Thyroid gland (tissue), 4 donors: ENCODE results near the gene STARD10. TPM values are rescaled to one million over a fixed set of nuclear protein-coding genes. Genes with fewer than 3 reads are reported as not detected.

Experiments
- DNase-seq, 2 donors: peaks; one replicate each; pipeline ENCODE4 v3.0.0-alpha.2; 2019
- H3K27ac ChIP-seq, 3 donors: fragments of 200-600 bp; sonication (generic); 1 replicate in 2 of 3; 2 replicates in 1 of 3; pipeline ENCODE4 v1.5.1; 2016 to 2019; ENCODE audit warnings: mild to moderate bottlenecking in 1 of 3, moderate library complexity in 1 of 3
- H3K27me3 ChIP-seq: fragments of 200-600 bp; sonication (generic); one replicate; pipeline ENCODE4 v1.5.1; 2019
- H3K36me3 ChIP-seq, 2 donors: fragments of 200-600 bp; sonication (generic); one replicate each; pipeline ENCODE4 v1.5.1; 2016 to 2019
- H3K4me1 ChIP-seq, 2 donors: fragments of 200-600 bp; sonication (generic); one replicate each; pipeline ENCODE4 v1.5.1; 2017 to 2019
- H3K4me3 ChIP-seq, 3 donors: fragments of 200-600 bp; sonication (generic); replicated peaks in 1 of 3; 1 replicate in 2 of 3; 2 replicates in 1 of 3; pipeline ENCODE4 v1.5.1; 2016; ENCODE audit warnings: mild to moderate bottlenecking in 1 of 3
- H3K9me3 ChIP-seq: fragments of 200-600 bp; sonication (generic); one replicate; pipeline ENCODE4 v1.5.1; 2017
- CTCF ChIP-seq, 6 experiments: fragments of 200-600 bp in 3 of 6; fragments of 450-650 bp in 3 of 6; sonication (generic) in 3 of 6; IDR thresholded peaks; one replicate each; pipeline ENCODE4 v1.5.1; 2016 to 2019; ENCODE audit warnings: antibody characterized with exemption in 6 of 6, mild to moderate bottlenecking in 2 of 6, inconsistent platforms in 1 of 6, moderate library complexity in 1 of 6
- POLR2A ChIP-seq, 2 donors: fragments of 450-650 bp; IDR thresholded peaks; one replicate each; pipeline ENCODE4 v1.6.1; 2017; ENCODE audit warnings: antibody characterized with exemption in 2 of 2, mild to moderate bottlenecking in 2 of 2, moderate library complexity in 1 of 2
- WGBS, 2 donors: methylation state at CpG; one replicate each; pipeline ENCODE4 v1.1.5; 2017; 5-methylcytosine and 5-hydroxymethylcytosine counted together
- intact Hi-C: fragments of 100-400 bp; cut with DNase I; formaldehyde crosslinking; loops from one replicate; pipeline ENCODE4 v1.15.1; 2023
- total RNA-seq, 4 donors: library from RNA; depleted of rRNA; stranded (reverse); fragments of >200 nt; gene quantifications; one replicate each; pipeline ENCODE4 v1.2.3, GENCODE V29; 2016

Gene STARD10
- total RNA-seq, 4 donors from 2014 or later: 67.7 to 113 (median 82.0) TPM

GRCh38 chr11:72789493-72790131 lies 4.2 kb downstream of the STARD10 start:
- WGBS, 2 donors: 79 to 82% methylated on average over 7 to 8 of the region's 10 CpGs
- Histone ChIP-seq H3K4me3 (no peak overlapping the region), H3K9me3 (no peaks in the 10 kb centered on the region), H3K27me3 (no peaks in the 10 kb centered on the region), H3K4me1 (peaks cover 9 to 19% of the 10 kb centered on the region in 2 donors), H3K36me3 (no peaks in the 10 kb centered on the region), H3K27ac (no peak overlapping the region)
- TF ChIP-seq CTCF (IDR thresholded peaks at IDR 0.05) (no peak), POLR2A (IDR thresholded peaks at IDR 0.05) (no peak)
- intact Hi-C loops: no loop called here
- no peak for DNase-seq

GRCh38 chr11:72788241-72788640 lies 5.6 kb downstream of the STARD10 start:
- 83 to 87% methylated on average over 7 of the region's 7 CpGs for WGBS, 2 donors
- no peak for DNase-seq
- TF ChIP-seq CTCF (IDR thresholded peaks at IDR 0.05): no peak
- no peaks in the 10 kb centered on the region for H3K36me3 ChIP-seq
- no peaks in the 10 kb centered on the region for H3K9me3 ChIP-seq
- no peaks in the 10 kb centered on the region for H3K27me3 ChIP-seq
- H3K27ac ChIP-seq: no peak overlapping the region
- H3K4me3 ChIP-seq: no peak overlapping the region
- peaks cover 2 to 10% of the 10 kb centered on the region in 2 donors for H3K4me1 ChIP-seq
- intact Hi-C loops: no loop called here

- Histone ChIP-seq H3K27me3 (no peaks in the 10 kb centered on the region), H3K36me3 (no peaks in the 10 kb centered on the region), H3K4me1 (peaks cover 0 to 5% of the 10 kb centered on the region in 2 donors), H3K4me3 (no peak overlapping the region), H3K27ac (no peak overlapping the region), H3K9me3 (no peaks in the 10 kb centered on the region)
- 64% methylated on average over 5 to 9 of the region's 16 CpGs for WGBS, 2 donors
- DNase-seq: peak; percentile 46 to 69
- intact Hi-C loops: no loop called here
- TF ChIP-seq POLR2A (IDR thresholded peaks at IDR 0.05): no peak
- TF ChIP-seq CTCF (IDR thresholded peaks at IDR 0.05): peak in 1 of 6 experiments; percentile 28
These were observed 6.4 kb downstream of the STARD10 start for GRCh38 chr11:72787216-72788104.

- no peak overlapping the region for H3K27ac ChIP-seq
- 82 to 86% methylated on average over 7 to 8 of the region's 8 CpGs for WGBS, 2 donors
- H3K9me3 ChIP-seq: no peaks in the 10 kb centered on the region
- no peaks in the 10 kb centered on the region for H3K27me3 ChIP-seq
- DNase-seq: no peak
- intact Hi-C loops: no loop called here
- H3K4me1 ChIP-seq: peaks cover 7 to 12% of the 10 kb centered on the region in 2 donors
- no peak overlapping the region for H3K4me3 ChIP-seq
- H3K36me3 ChIP-seq: no peaks in the 10 kb centered on the region
- TF ChIP-seq POLR2A (IDR thresholded peaks at IDR 0.05) (no peak), CTCF (IDR thresholded peaks at IDR 0.05) (no peak)
These were observed 7.3 kb downstream of the STARD10 start for GRCh38 chr11:72786305-72787215.
